ENCODE data around the gene LRPAP1.

The LRPAP1 gene

GRCh38 chr4:3523628-3524221 lies 8.5 kb downstream of the LRPAP1 start:
- no peak for TF ChIP-seq CTCF (IDR thresholded peaks at IDR 0.05; ENCODE audit: insufficient read depth, low read depth, low read length, missing control alignments)

DNA sequence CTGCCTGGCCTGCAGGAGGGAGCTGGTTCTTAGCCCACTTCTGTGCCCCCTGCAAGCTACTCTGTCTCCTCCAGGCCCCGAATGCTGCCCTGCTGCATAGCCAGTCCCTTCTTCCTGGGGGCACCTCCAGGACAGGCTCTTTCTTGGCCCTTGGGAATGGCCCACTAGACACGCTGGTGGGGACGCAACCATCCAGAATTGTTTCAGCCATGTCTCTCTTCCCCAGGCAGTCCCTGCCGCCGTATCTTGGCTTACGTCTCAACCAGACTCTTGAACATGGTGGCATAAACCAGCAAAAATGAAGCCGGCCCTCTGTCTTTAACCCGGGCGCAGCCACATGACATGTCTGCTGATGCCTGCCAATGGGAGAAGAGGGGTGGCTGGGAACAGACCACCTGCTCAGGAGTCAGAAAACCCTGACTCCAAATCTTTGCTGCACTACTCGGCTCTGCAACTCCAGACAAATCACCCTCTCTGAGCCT lies 9.0 kb downstream of the LRPAP1 start:
- no peak for DNase-seq (ENCODE audit: low read depth)
- no peak overlapping the region for H3K4me3 ChIP-seq (ENCODE audit: low read depth, low read length)
- no peak for TF ChIP-seq CTCF (IDR thresholded peaks at IDR 0.05; ENCODE audit: insufficient read depth, low read depth, low read length, missing control alignments)

More at GRCh38 chr4:3523628-3524221, 8.5 kb downstream of the LRPAP1 start:
- H3K4me3 ChIP-seq (ENCODE audit: low read depth, low read length) = no peak overlapping the region
- DNase-seq (ENCODE audit: low read depth) = no peak

DNA sequence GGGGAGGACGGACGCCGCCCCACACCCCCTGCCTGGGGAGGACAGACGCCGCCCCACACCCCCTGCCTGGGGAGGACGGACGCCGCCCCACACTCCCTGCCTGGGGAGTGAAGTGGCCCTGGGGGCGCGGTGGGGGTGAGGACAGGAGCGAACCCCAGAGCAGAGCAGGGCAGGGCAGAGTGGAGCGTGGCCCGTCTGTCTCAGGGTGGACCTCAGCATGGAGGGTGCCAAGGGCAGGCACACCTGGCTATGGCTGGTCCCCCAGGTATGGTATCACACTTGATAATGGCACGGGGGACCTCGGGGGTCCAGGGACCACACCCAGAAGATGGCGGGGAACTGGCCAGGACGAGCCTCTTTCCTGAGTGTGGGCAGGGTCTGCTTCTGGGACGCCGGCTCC lies 9.6 kb downstream of the LRPAP1 start:
- no peak for DNase-seq (ENCODE audit: low read depth)
- H3K4me3 ChIP-seq (ENCODE audit: low read depth, low read length) = no peak overlapping the region
- TF ChIP-seq CTCF (IDR thresholded peaks at IDR 0.05; ENCODE audit: insufficient read depth, low read depth, low read length, missing control alignments) = no peak

DNA sequence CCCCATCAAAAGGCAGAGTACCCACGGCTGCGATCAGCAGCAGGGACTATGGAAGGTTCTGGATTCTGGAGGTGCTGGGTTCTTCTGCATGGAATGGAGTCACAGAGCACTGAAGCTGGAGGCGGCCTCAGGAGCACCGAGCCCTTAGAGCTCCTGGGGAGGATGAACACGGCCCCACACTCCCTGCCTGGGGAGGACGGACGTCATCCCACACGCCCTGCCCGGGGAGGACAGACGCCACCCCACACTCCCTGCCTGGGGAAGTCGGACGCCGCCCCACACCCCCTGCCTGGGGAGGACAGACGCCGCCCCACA lies 9.9 kb downstream of the LRPAP1 start:
- H3K4me3 ChIP-seq (ENCODE audit: low read depth, low read length) = no peak overlapping the region
- no peak for TF ChIP-seq CTCF (IDR thresholded peaks at IDR 0.05; ENCODE audit: insufficient read depth, low read depth, low read length, missing control alignments)
- DNase-seq (ENCODE audit: low read depth) = no peak

DNA sequence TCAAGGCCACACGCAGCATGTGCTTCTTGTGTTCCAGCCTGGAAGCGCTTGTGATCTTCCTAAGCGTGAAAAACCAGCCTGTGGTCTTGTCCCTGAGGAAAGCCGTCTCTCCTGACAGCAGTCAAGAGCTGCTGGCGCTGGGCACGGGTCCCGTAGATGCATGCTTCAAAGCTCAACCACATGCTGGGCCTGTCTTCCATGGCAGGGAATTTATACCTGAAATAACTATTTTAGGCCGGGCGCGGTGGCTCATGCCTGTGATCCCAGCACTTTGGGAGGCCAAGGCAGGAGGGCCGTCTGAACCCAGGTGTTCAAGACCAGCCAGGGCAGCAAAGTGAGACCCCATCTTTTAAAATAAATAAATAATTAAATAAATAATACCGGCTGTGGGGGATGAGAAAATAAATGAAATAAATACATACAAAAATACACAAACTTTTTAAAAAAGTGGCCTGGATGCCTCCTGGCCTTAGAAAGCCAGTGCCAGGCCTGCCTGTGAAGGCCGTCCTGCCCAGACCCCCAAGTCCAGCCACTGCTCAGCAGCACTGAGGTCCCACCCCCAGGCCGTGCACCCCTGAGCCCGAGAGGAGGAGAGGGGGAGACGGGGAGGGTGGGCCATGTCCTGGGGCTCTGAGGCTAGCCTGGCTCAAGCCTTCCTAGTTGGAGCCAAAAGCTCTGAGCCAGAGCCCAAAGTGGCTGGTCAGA lies 10.4 kb downstream of the LRPAP1 start:
- DNase-seq (ENCODE audit: low read depth) = no peak
- no peak for TF ChIP-seq CTCF (IDR thresholded peaks at IDR 0.05; ENCODE audit: insufficient read depth, low read depth, low read length, missing control alignments)
- no peak overlapping the region for H3K4me3 ChIP-seq (ENCODE audit: low read depth, low read length)

DNA sequence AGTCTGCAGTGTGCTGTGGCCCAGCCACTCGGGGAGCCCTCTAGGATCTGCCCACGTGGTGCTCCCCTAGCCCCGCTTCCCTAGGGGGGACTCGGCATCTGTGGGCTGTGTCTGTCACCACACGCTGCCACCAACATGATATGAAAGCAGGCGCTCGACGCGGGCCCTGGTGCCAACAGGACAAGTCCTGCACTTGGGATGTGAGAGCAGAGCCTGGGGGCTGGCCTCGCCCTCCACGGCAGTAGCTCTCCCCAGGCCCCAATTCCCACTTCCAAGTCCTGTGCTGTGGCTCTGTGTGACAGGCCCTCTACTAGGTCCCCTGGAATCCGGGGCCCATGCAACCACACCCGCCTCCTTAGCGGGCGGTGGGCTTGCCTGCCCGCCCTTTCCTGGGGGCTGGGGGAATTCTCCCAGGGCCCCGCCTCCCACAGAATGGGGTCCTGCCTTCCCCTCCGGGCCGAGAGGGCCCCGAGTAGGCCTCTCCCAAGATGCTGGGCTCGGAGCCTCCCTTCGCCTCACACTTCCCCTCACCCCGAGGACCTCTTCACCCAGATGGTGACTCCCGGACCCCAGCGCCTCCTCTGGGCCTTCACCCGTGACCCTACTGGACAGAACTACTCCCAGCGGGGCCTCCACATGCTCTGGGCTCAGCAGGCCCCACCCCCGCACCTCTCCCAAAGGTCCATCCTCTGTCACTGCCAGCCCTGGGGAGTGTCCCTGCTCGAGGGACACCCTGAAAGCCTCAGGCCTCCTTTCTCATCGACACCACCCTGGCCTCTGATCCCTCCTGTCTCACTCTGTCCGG lies 11.2 kb downstream of the LRPAP1 start:
- no peak for DNase-seq (ENCODE audit: low read depth)
- H3K4me3 ChIP-seq (ENCODE audit: low read depth, low read length) = no peak overlapping the region
- TF ChIP-seq CTCF (IDR thresholded peaks at IDR 0.05; ENCODE audit: insufficient read depth, low read depth, low read length, missing control alignments) = no peak
